ENCODE data around the gene SCCPDH.
"Not testable (repeated sequence)": the region's sequence is repeated elsewhere in the genome, so short reads cannot be mapped to it uniquely, and the experiment has no call there.

DNA sequence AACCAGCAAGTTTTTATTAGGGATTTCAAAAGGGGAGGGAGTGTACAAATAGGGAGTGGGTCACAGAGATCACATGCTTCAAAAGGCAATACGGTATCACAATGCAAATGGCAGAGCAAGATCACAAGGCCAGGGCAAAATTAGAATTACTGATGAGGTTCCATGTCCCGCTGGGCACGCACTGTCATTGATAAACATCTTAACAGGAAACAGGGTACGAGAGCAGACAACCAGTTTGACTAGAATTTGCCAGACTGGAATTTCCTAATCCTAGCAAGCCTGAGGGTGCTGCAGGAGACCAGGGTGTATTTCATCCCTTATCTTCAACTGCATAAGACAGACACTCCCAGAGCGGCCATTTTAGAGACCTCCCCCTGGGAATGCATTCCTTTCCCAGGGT, 4.8 kb downstream of the SCCPDH start:
- TF ChIP-seq SPI1, POLR2A, POLR2AphosphoS5 (IDR thresholded peaks at IDR 0.05; ENCODE audit: low read depth, low read length): not testable (repeated sequence)
